Activated CD4-positive, CD25-positive, alpha-beta regulatory T cell (primary cell): ENCODE results near the gene USP7.

ENCODE experiments used
- DNase-seq, 4 experiments: peaks; one replicate each; lab custom pipeline; 2025; lab: John Stamatoyannopoulos, UW

USP7 gene

DNA sequence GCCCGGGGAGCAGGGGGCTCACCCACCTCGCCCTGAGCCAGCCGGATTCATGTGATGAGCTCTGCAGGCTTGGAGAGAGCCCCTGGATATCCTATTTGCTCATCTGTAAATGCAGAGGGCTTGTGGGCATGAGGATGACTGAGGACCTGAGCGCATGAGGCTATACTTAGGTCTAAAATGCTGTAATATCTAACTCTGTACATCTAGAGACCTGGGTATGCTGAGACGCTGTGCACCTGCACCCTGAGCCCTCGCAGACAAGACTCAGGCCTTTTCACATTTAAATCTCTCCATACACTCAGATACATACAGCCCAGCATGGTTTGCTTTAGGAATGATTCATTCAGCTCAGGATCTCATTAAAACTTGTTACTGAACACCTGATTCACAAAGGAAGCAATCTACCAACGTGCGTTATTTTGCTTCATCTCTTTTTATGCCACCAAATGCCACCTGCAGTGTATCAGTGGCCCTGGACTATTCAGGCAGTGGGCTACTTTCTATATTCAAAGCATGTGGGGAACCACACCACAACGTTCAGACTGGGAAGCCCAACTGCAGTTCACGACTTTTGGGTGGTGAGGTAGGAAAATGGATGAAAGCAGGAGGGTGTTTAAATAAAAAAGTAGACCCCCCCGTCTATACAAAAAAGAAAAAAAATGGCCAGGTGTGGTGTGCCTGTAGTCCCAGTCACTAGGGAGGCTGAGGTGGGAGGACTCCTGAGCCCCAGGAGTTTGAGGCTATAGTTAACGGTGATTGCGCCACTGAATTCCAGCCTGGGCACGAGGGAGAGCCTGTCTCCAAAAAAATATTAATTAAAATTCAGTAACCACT lies 12.0 kb downstream of the USP7 start:
- DNase-seq = no peak

DNA sequence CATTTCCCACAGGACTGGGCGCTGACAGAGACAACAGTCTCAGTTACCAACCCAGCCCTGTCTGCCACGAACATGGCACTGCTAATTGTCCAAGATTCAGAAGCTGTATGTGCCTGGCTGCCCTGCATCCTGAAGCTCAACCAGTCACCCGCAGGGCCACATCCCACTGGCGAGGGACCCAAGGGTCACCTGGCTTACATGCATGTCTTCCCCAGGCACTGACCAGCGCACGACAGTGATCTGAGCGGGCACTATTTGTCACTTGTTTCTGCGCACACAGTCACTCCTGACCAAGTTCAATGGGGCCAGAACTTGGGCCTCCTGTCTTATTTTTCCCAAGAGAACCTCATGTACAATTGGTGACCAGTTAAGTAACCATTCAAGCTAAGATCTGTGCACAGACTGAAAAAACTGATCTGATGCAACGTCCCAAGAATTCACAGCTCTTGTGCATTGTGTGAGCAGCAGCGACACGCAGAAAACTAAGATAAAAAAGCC lies 13.1 kb downstream of the USP7 start:
- no peak for DNase-seq

DNA sequence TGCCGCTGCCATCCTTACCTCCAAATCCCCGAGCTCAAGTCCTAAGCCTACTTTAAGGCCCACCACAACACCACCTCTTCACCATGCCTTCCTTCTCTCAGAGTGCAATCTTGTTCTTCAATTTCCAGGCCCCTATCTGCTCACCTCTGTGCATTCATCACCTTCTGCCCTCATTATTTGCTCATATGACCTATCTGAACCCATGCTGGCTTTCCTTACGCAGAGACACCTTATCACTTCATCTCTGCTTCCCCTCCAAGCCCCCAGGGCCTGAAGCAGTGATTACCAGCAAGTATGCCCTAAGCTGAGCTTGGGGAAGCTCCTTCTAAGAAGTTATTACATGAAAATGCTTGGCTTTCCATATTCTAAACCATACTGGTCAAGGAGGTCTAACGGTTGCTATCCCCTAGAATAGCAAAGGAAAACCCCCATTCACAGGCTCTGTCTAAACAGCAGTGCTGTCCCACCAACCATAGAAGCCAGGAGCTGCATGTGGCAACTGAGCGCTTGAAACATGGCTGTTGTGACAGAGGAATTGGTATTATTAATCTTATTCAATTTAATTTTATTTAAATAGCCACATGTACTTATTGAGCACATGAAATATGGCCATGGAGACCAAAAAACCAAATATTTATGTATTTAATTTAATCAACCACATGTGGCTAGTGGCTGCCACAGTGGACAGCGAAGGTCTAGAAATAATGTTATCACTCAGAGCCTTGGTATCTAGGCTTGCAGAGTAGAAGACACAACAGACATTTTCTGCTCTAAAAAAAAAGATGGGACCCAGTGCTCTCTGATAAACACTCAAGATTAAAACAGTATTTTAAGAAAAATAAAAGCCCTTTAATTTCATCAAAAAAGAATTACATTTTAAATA lies 13.9 kb downstream of the USP7 start:
- no peak for DNase-seq

DNA sequence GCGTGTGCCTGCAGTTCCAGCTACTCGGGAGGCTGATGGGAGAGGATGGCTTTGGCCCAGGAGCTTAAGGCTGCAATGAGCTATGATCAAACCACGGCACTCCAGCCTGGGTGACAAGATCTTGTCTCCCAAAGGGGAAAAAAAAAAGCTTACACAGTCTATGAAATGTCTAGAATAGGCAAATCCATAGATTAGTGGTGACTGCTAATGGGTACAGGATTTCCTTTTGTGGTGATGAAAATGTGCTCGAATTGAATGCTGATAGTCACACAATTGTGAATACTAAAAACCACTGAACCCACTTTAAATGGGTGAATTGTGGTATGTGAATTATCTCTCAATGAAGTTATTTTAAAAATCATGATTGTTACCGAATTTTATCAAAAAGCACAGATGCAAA lies 14.9 kb downstream of the USP7 start:
- DNase-seq = no peak

DNA sequence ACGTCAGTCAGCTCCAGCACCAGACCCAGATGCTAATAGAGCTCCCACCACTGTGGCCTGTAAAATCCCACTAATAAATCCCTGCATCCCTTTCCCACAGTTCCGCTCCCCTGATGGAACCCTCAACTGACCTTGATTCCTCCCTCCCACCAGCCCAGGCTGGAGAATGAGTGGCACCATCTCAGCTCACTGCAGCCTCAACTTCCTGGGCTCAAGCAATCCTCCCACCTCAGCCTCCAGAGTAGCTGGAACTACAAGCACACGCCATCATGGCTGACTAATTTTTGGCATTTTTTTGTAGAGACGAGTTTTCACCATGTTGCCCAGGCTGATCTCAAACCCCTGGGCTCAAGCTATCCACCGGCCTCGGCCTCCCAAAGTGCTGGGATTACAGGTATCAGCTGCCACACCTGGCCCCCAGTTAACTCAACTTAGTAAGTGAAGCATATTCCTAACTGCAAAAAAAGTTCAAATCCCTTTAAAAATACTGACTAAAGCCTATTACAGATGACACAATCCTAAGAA lies 15.6 kb downstream of the USP7 start:
- no peak for DNase-seq

DNA sequence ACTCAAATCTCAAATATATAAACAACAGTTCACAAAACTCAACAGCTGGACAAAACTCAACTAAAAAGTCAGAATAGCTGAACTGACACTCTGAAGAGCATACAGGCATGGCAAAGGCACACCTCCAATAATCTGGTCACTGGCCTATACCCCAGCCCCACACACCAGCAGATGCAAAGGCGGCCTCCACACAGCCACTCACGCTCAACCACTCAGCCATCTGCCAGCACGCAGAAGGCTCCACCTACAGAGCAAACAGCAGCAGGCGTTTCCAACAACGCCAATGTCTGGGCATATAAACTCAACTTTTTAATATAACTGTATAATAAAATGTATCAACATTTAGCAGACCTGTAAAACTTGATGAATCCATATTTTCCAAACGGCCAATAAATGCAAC lies 17.2 kb downstream of the USP7 start:
- no peak for DNase-seq

DNA sequence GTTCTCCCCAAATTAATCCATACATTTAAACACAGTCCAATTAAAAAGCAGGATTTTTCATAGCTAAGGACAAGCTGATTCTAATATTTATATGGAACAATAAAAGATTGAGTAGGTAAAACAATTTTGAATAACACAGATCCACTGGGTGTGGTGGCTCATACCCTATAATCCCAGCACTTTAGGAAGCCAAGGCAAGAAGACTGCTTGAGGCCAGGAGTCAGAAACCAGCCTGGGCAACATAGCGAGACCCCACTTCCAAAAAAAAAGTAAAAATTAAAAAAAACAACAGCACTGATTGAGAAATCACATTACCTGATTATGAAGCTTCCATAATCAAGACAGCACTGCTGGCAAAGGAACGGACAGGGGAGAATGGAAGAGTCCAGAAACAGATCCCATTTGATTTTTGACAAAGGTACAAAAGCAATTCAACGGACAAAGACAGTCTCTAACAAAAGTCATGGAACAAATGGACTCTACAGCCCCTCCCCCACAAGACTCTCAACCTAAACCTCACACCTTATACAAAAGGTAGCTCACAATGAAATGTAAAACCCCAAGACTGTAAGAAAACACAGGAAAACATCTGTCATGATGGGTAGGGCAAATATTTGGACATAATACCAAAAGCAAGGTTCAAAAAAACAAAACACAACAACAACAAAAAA lies 17.9 kb downstream of the USP7 start:
- no peak for DNase-seq

DNA sequence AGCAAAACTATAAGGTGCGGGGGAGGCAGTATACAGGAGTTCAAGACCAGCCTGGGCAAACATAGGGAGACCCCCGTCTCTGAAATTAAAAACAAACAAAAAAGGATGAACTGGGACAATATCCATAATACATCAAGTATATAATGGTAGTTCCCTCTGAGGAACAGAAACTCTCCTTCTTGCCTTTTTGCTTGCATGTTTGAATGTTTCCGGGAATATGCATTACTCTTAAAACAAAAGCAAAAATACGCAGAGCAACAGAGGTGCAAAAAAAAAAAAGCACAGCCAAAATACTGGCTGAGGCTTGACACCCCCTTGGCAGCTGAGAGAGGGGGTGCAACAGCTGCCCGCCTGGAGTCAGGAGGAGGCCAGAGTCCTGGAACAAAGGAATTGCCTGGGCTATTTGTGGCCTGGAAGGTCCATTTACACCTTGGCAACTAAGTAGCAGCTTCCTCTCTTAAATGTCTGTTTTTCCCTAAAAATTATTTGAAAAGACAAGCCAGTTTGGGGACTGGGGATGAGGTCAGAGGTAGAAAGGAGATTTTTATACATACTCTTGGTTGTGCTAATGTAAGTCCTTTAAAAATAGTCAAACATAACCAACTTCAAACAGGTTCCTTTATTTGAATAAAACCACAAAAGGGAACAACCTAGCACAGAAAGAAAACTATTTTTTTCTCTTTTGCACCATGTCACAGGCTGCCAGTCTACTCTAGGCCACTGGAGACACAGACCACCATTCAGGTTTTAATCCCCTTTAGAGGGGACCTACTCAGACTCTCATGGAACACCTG lies 19.5 kb downstream of the USP7 start:
- no peak for DNase-seq

DNA sequence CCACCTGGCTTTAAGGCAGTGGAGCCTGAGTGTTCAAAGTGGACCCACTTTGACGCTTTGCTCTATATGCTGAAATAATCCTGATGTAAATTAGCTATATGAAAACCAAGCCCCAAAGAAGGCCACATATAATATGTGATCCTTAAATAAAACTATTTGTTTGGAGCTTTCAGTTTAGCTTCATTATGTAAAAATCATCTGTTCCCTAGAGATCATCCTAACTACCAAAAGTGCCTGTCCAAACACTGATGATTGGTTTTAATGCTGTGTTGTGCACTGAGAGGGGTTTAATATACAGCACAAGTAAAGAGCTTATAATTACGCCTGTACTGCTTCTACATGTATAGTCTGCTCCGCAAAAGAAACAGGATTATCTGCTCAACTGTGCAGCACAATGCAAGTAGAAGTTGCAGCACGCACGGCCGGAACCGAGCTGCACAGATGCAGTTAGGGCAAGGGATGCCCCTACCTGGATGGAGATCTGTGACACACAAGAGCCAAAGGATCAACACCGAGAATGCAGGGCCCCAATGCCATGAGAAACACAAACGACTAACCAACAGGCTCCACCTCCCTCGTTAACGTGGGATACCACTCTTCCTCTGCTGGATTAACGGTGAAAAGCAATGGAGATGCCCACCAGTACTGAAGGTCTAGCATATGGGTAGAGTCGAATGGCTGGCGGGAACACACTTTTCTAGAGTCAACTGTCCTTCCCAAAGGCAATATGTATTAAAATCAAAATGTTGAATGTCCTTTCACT lies 20.5 kb downstream of the USP7 start:
- DNase-seq = no peak

DNA sequence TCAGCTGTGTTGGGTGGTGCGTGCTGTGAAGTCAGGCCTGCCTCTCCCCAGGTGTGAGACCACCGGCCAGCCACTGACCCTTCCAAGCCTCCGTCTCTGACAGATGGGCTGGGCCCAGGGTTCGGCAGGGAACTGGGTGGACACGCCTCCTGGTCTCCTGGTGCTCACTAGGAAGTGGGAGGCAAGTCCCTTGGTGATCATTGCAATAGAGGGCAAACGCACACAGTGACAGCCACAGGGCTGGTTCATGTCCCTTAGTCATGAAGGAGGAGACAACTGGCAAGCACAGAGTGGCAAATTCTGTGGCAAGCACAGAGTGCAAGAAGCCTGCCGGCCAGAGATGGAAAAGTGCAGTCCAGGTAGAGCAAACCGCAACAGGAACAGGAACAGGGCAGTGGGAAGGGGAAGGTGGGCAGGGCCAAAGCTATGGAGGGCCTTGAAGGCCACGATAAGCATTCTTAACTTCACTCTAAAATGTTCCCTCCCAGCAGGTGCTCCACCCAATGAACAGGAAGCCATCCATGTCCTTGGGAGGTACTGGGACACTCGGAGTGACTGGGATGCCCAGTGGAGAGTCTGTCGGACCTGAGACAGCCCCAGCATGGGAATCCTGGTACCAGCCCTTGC lies 21.9 kb downstream of the USP7 start:
- no peak for DNase-seq

DNA sequence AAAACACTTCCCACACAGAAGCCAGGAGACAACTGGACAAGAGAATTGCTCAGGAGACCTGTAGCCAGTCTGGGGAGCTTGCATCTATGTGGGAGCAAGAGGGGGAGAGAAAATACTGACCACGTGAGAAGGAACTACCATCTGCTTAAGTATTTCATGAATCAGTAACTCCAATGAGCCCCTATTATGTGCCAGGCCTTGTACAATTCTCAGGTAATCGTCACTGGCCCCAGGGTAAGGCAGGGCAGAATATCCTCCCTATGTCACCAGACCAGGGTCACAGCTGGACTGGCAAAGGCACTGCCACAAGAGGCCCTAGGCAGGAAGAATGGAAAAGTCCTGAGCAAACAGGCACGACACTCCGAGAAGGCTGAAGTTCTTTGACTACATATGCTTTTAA lies 25.9 kb downstream of the USP7 start:
- no peak for DNase-seq

DNA sequence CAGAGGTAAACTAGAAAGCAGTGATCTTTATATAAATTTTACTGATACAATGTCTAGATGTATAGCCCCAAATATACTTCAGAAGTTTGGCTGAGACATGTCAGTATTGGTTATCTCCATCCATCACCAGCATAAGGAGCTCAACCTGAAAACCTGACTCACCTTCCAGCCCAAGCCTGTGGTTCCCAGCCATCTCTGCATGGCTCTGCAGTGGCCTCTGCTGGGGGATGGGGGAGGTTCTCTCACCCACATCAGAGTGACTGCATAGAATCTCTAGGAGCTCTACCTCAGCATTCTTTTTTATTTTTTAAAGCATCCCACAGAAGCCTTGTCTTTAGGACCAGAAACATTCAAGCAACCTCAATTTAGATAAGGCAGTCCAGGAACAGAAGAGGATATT lies 27.3 kb downstream of the USP7 start:
- DNase-seq = peak; percentile 44 to 56 (median 53)

DNA sequence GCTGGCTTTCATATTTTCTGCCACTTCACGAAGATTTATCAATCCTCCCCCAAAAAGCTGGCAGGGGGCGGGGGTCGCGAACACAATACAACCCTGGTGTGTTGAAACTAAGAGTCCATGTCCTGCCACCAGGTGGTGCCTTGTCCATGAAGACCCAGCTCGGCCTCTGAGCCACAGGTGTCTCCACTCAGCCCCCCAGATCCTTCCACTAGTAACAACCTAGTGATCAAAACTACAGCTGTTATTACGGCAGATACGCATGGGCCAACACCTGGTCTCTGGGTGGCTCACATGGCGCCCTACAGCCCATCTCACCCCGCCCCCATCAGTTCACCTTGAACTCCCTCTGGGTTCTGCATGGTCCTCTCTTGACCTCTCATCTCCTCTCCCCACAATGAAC lies 27.7 kb downstream of the USP7 start:
- DNase-seq = no peak

DNA sequence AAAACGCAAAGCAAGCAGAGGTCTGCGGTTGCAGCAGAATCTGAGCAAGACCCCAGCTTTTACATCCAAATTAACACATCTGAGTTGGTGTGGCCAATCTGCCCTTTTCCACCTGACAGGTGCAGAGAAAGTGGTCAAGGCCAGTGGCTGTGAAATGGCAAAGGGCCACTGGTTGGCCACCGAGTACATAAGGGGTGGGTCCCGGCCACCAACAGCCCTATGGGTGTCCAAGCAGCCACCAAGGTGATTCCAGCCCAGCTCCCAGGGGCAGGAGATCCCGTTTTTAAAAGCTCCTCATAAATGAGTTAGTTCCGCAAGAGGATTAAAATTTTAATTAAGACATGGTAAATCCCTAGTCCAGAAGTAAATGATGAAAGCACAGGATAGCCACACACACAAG lies 29.1 kb downstream of the USP7 start:
- DNase-seq = no peak

DNA sequence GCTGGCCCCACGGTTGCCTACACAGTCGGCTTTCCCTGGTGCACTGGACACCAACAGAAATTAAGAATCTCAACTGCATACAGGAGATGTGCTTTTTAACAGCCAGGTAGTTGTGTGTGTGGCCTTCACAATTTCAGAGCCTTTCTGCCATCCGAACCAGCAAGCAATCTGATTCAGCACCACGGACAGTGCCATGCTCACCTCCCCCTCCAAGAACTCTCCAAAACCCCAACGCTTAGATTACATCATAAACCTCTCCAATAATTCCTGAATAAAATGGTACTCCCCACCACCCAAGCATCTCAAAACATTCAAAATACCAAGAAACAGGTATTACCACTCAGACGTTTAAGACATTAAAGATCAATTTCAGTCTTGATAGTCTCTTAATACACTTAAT lies 31.8 kb downstream of the USP7 start:
- peak; percentile 12 to 19 (median 13) for DNase-seq

DNA sequence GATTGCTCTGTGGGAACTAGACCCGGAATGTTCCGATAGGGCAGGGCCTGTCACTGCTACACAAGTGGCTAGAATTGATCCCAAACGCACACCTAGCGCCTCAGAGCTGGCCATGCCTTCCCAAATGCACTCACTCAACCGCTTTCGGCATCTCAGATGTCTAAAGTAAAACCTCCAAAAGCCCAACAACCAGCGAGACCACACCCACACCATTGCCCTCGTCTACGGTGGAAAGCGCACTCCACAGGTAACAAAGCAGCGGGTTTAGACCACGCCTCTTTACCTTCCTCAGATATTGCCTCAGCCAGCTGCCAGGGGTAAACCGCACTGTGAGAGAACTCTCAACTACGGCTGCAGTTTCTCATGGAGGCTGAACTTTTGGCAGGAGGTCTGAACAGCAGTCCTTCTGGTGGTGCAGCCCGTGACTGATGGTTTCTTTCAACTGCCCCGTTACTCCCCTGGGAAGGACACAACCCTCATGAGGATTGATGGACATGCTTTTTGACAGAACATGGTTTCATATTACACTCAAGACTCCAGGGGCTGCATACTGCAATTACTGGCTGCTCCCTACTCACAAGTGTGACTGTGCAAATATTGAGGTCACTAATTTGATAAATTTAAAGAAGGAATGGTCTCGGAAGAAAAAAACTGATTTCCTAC lies 34.5 kb downstream of the USP7 start:
- DNase-seq = no peak

DNA sequence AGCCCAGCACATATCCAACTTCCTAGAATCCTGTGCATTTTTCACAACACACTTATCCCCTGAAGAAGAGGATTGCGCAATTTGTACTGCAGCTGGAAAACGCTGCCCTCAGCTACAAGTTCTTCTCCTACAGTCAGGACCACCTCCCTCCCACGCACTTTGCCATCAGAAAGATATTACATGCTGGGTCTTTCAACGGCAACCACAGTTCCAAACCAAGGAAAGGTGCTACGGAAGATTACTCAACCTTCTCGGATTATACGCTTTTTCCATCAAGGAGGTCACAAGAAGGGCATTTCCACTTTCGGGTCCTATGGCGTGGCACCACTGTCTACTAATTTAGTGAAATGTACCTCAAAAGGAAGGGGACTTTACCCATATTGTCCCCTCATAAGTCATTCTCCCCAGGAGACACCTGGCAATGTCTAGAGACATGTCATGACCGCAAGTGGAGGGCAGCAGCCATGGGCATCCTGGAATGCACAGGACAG lies 35.2 kb downstream of the USP7 start:
- DNase-seq = no peak

DNA sequence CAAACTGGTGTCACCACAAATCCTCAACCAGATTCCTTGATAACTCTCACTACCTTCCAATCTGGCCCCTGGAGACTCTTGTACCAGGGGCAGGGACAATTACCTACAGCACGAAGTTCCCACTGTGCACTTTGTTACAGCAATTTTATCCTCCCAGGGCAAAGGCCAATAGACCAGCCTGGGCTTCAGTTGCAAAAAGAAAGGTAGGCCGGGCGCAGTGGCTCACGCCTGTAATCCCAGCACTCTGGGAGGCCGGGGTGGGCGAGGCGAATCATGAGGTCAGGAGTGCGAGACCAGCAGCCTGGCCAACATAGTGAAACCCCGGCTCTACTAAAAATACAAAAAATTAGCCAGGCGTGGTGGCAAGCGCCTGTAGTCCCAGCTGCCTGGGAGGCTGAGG lies 36.9 kb downstream of the USP7 start:
- DNase-seq = no peak

DNA sequence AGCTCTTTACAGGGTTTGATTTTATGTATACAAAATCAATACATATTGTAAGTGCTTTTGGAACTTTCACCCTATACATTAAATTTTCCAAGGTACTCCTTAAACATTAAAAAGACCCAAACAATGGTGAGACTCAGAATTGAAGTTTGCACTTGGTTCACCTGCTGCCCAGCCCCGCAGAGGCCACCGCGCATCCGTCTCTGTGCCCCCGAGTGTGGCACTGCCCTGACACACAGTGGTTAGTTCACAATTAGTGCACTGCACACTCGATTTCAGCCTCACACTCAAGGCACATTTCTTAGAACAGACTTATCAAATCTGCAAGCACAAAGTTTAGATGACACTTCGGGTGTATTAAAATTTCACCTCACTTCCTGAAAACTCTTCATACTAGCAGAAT lies 38.3 kb downstream of the USP7 start:
- no peak for DNase-seq
